ENCODE data around the gene NACC1.

The NACC1 gene

GRCh38 chr19:13101590-13102415 is 16.3 kb upstream of the NACC1 start:
- no peak for FAIRE-seq

GRCh38 chr19:13102416-13102665 is 15.7 kb upstream of the NACC1 start:
- no peak for FAIRE-seq

- no peak for FAIRE-seq
Measured at GRCh38 chr19:13102666-13103580, 15.1 kb upstream of the NACC1 start, which contains the start of gene LYL1. Gene LYL1 (minus strand): TSS chr19:13102858. CDS start chr19:13101171, 1,687 bp downstream.

- no peak for FAIRE-seq
Measured at GRCh38 chr19:13103581-13104359, 14.3 kb upstream of the NACC1 start.

GRCh38 chr19:13104360-13104847 is 13.7 kb upstream of the NACC1 start:
- FAIRE-seq: no peak

GRCh38 chr19:13104848-13105711 is 13.0 kb upstream of the NACC1 start:
- FAIRE-seq: no peak

- FAIRE-seq: no peak
Measured at GRCh38 chr19:13109361-13110098, 8.5 kb upstream of the NACC1 start.

- no peak for FAIRE-seq
Measured at GRCh38 chr19:13110099-13110610, 7.9 kb upstream of the NACC1 start.

GRCh38 chr19:13112555-13112954 is 5.5 kb upstream of the NACC1 start:
- FAIRE-seq: no peak

- no peak for FAIRE-seq
Measured at GRCh38 chr19:13115936-13116281, 2.2 kb upstream of the NACC1 start.

- no peak for FAIRE-seq
Measured at GRCh38 chr19:13116282-13117175, 1.5 kb upstream of the NACC1 start, which contains the start of gene TRMT1. Gene TRMT1 (minus strand): TSS chr19:13116740. CDS start chr19:13116399, 341 bp downstream.

- no peak for FAIRE-seq
Measured at GRCh38 chr19:13117176-13117771, 790 bp upstream of the NACC1 start.

- no peak for FAIRE-seq
Measured at GRCh38 chr19:13118424-13119193, 545 bp downstream of the NACC1 start.

GRCh38 chr19:13119627-13120026 is 1.6 kb downstream of the NACC1 start:
- FAIRE-seq: no peak

GRCh38 chr19:13120031-13120430 is 2.0 kb downstream of the NACC1 start:
- no peak for FAIRE-seq

- FAIRE-seq: no peak
Measured at GRCh38 chr19:13120817-13121216, 2.8 kb downstream of the NACC1 start.

GRCh38 chr19:13121551-13122274 is 3.6 kb downstream of the NACC1 start:
- no peak for FAIRE-seq

- no peak for FAIRE-seq
Measured at GRCh38 chr19:13122275-13122878, 4.3 kb downstream of the NACC1 start.
